Measurements from ENCODE around the gene ISM1. TPM values are rescaled to one million over a fixed set of nuclear protein-coding genes. Genes with fewer than 3 reads are reported as not detected.

ISM1 gene
- total RNA-seq, 1 donor from 2014 or later: 24.1 TPM

GRCh38 chr20:13271977-13272975, 51.2 kb downstream of the ISM1 start:
- intact Hi-C loops (cut with DNase I): no loop called here
- peak; percentile 34 for ATAC-seq
- no peak for DNase-seq (ENCODE audit: low spot score)

GRCh38 chr20:13274275-13274861, 53.3 kb downstream of the ISM1 start:
- DNase-seq (ENCODE audit: low spot score): no peak
- intact Hi-C loops (cut with DNase I): loop anchor here (1.0 kb wide), 1 partner anchor 36 kb away; no protein-coding TSS in a partner anchor
- ATAC-seq: no peak

GRCh38 chr20:13276945-13277541, 56.0 kb downstream of the ISM1 start:
- ATAC-seq: peak; percentile 58
- intact Hi-C loops (cut with DNase I): no loop called here

GRCh38 chr20:13277663-13278295, 56.7 kb downstream of the ISM1 start:
- peak; percentile 89 for ATAC-seq
- no peak for DNase-seq (ENCODE audit: low spot score)
- intact Hi-C loops (cut with DNase I): no loop called here

More at GRCh38 chr20:13276945-13277541, 56.0 kb downstream of the ISM1 start:
- DNase-seq (ENCODE audit: low spot score): no peak

- intact Hi-C loops (cut with DNase I): no loop called here
- ATAC-seq (no peak), DNase-seq (ENCODE audit: low spot score) (no peak)
Measured at GRCh38 chr20:13278812-13279570, 57.9 kb downstream of the ISM1 start.

- intact Hi-C loops (cut with DNase I): loop anchor here (10.0 kb wide), 1 partner anchor 156 kb away; no protein-coding TSS in a partner anchor
- ATAC-seq: no peak
- no peak for DNase-seq (ENCODE audit: low spot score)
Measured at GRCh38 chr20:13280609-13281324, 59.7 kb downstream of the ISM1 start.

- intact Hi-C loops (cut with DNase I): loop anchor here (10.0 kb wide), 1 partner anchor 159 kb away; no protein-coding TSS in a partner anchor
- no peak for ATAC-seq
- DNase-seq (ENCODE audit: low spot score): no peak
Measured at GRCh38 chr20:13283869-13284829, 63.1 kb downstream of the ISM1 start.

- intact Hi-C loops (cut with DNase I): loop anchor here (10.0 kb wide), 1 partner anchor 160 kb away; no protein-coding TSS in a partner anchor
- DNase-seq (ENCODE audit: low spot score) (no peak), ATAC-seq (no peak)
Measured at GRCh38 chr20:13284830-13285229, 63.8 kb downstream of the ISM1 start.

- DNase-seq (ENCODE audit: low spot score) (no peak), ATAC-seq (peak; percentile 26)
- intact Hi-C loops (cut with DNase I): loop anchor here (10.0 kb wide), 1 partner anchor 161 kb away; no protein-coding TSS in a partner anchor
Measured at GRCh38 chr20:13285408-13285807, 64.3 kb downstream of the ISM1 start.

- ATAC-seq (no peak), DNase-seq (ENCODE audit: low spot score) (no peak)
- intact Hi-C loops (cut with DNase I): loop anchor here (10.0 kb wide), 1 partner anchor 161 kb away; no protein-coding TSS in a partner anchor
Measured at GRCh38 chr20:13286052-13286451, 65.0 kb downstream of the ISM1 start.

- DNase-seq (ENCODE audit: low spot score): no peak
- ATAC-seq: no peak
- intact Hi-C loops (cut with DNase I): loop anchor here (10.0 kb wide), 1 partner anchor 162 kb away; no protein-coding TSS in a partner anchor
Measured at GRCh38 chr20:13286607-13287006, 65.5 kb downstream of the ISM1 start.

GRCh38 chr20:13288357-13288756, 67.3 kb downstream of the ISM1 start:
- no peak for ATAC-seq
- DNase-seq (ENCODE audit: low spot score): no peak
- intact Hi-C loops (cut with DNase I): loop anchor here (10.0 kb wide), 1 partner anchor 164 kb away; no protein-coding TSS in a partner anchor

- intact Hi-C loops (cut with DNase I): loop anchor here (10.0 kb wide), 1 partner anchor 164 kb away; no protein-coding TSS in a partner anchor
- ATAC-seq (no peak), DNase-seq (ENCODE audit: low spot score) (no peak)
Measured at GRCh38 chr20:13289031-13289430, 68.0 kb downstream of the ISM1 start.

- ATAC-seq: no peak
- no peak for DNase-seq (ENCODE audit: low spot score)
- intact Hi-C loops (cut with DNase I): no loop called here
Measured at GRCh38 chr20:13290724-13291123, 69.7 kb downstream of the ISM1 start.

GRCh38 chr20:13291157-13291556, 70.1 kb downstream of the ISM1 start:
- ATAC-seq (no peak), DNase-seq (ENCODE audit: low spot score) (no peak)
- intact Hi-C loops (cut with DNase I): no loop called here

- intact Hi-C loops (cut with DNase I): no loop called here
- ATAC-seq (no peak), DNase-seq (ENCODE audit: low spot score) (no peak)
Measured at GRCh38 chr20:13292201-13292885, 71.3 kb downstream of the ISM1 start.
